CD4-positive, alpha-beta memory T cell (primary cell): ENCODE data around the gene GPR4. TPM values are rescaled to one million over a fixed set of nuclear protein-coding genes. Genes with fewer than 3 reads are reported as not detected.

ENCODE experiments used
- CTCF ChIA-PET: fragments of 350-600 bp; sonication (Branson Sonifier 250); formaldehyde crosslinking; loops from one replicate; lab custom pipeline; 2021; ENCODE audit warnings: inconsistent platforms; ENCODE audit not compliant: partially characterized antibody; lab: Charles Lee
- POLR2A ChIA-PET: fragments of 350-600 bp; sonication (Branson Sonifier 250); formaldehyde crosslinking; loops from one replicate; lab custom pipeline; 2021; ENCODE audit not compliant: partially characterized antibody; lab: Charles Lee
- DNase-seq, 5 donors: peaks; one replicate each; pipeline versions ENCODE4 v3.0.0 to v3.0.0-alpha.2; 2020 to 2022; ENCODE audit warnings: mixed read lengths in 1 of 5
- H3K27ac ChIP-seq: one replicate; pipeline ENCODE4 v1.7.0; 2013; ENCODE audit warnings: low read depth, low read length
- H3K27me3 ChIP-seq: 2 replicates; pipeline ENCODE4 v1.7.0; 2013; ENCODE audit warnings: mild to moderate bottlenecking, low read length, moderate library complexity; ENCODE audit not compliant: insufficient read depth
- H3K36me3 ChIP-seq: 2 replicates; pipeline ENCODE4 v1.7.0; 2013; ENCODE audit warnings: mild to moderate bottlenecking, low read length, moderate library complexity; ENCODE audit not compliant: insufficient read depth
- H3K4me1 ChIP-seq: 2 replicates; pipeline ENCODE4 v1.7.0; 2013; ENCODE audit warnings: mild to moderate bottlenecking, low read length, moderate library complexity; ENCODE audit not compliant: insufficient read depth
- H3K4me3 ChIP-seq, 2 donors: one replicate each; pipeline ENCODE4 v1.7.0; 2013; ENCODE audit warnings: low read length in 2 of 2, mild to moderate bottlenecking in 1 of 2
- H3K9me3 ChIP-seq, 2 donors: one replicate each; pipeline ENCODE4 v1.7.0; 2013; ENCODE audit warnings: low read length in 2 of 2, control low read depth in 1 of 2; ENCODE audit not compliant: control insufficient read depth in 1 of 2
- H3K27ac Mint-ChIP-seq, 7 donors: one replicate each; pipeline ENCODE4 v1.8.0; 2020 to 2021; ENCODE audit warnings: mixed read lengths in 7 of 7, mild to moderate bottlenecking in 6 of 7, inconsistent platforms in 3 of 7, moderate library complexity in 3 of 7
- H3K27me3 Mint-ChIP-seq, 2 donors: one replicate each; pipeline ENCODE4 v1.8.0; 2020 to 2021; ENCODE audit warnings: mixed read lengths in 2 of 2
- H3K36me3 Mint-ChIP-seq, 2 donors: one replicate each; pipeline ENCODE4 v1.8.0; 2020 to 2021; ENCODE audit warnings: mixed read lengths in 2 of 2, inconsistent platforms in 1 of 2, mild to moderate bottlenecking in 1 of 2
- H3K4me1 Mint-ChIP-seq, 4 donors: one replicate each; pipeline ENCODE4 v1.8.0; 2020 to 2021; ENCODE audit warnings: mixed read lengths in 4 of 4, mild to moderate bottlenecking in 1 of 4
- H3K4me3 Mint-ChIP-seq, 8 donors: one replicate each; pipeline ENCODE4 v1.8.0; 2020 to 2021; ENCODE audit warnings: mixed read lengths in 8 of 8, mild to moderate bottlenecking in 7 of 8, moderate library complexity in 6 of 8, inconsistent platforms in 3 of 8
- H3K9me3 Mint-ChIP-seq, 8 donors: one replicate each; pipeline ENCODE4 v1.8.0; 2020 to 2021; ENCODE audit warnings: mixed read lengths in 8 of 8, mild to moderate bottlenecking in 5 of 8, inconsistent platforms in 3 of 8, moderate library complexity in 1 of 8
- intact Hi-C: fragments of 100-400 bp; cut with micrococcal nuclease; formaldehyde crosslinking; loops from one replicate; pipeline ENCODE4 v1.15.1; 2023
- polyA plus RNA-seq, 2 donors: library from polyadenylated mRNA; unstranded; fragments of 300-500 nt; fragmentation: Illumina TruSeq; gene quantifications; one replicate each; pipeline ENCODE4 v1.2.3, GENCODE V29; 2021
- total RNA-seq, 2 experiments: library from RNA; stranded (reverse); gene quantifications; one replicate each; pipeline ENCODE4 v1.2.3, GENCODE V29; 2021

Gene GPR4
- total and polyA plus RNA-seq, 4 experiments from 2014 or later = not detected

GRCh38 chr19:45578861-45579260 is 23.2 kb downstream of the GPR4 start:
- H3K36me3 ChIP-seq = no peaks in the 10 kb centered on the region
- Mint-ChIP-seq H3K4me3 (no peak overlapping the region), H3K4me1 (peaks cover 7 to 24% (median 9%) of the 10 kb centered on the region in 4 donors), H3K36me3 (peaks cover 6 to 7% of the 10 kb centered on the region in 2 donors), H3K27me3 (no peaks in the 10 kb centered on the region), H3K27ac (peak overlapping the region in 1 of 7 donors; percentile 47), H3K9me3 (no peaks in the 10 kb centered on the region)
- ChIA-PET POLR2A (no interaction called here), CTCF (no interaction called here)
- no peak for DNase-seq
- H3K4me3 ChIP-seq = no peak overlapping the region
- H3K27me3 ChIP-seq = no peaks in the 10 kb centered on the region
- intact Hi-C loops = no loop called here
- H3K27ac ChIP-seq = no peak overlapping the region
- peaks cover 3% of the 10 kb centered on the region for H3K4me1 ChIP-seq
- H3K9me3 ChIP-seq = no peaks in the 10 kb centered on the region

- CTCF ChIA-PET = no interaction called here
- intact Hi-C loops = no loop called here
Measured at GRCh38 chr19:45577111-45577905, 24.7 kb downstream of the GPR4 start.

GRCh38 chr19:45576682-45577081 is 25.3 kb downstream of the GPR4 start:
- no peak overlapping the region for H3K27ac ChIP-seq
- H3K4me1 ChIP-seq = no peaks in the 10 kb centered on the region
- POLR2A ChIA-PET = no interaction called here
- intact Hi-C loops = no loop called here
- no peak overlapping the region for H3K4me3 ChIP-seq
- Mint-ChIP-seq H3K36me3 (peaks cover 3 to 4% of the 10 kb centered on the region in 2 donors), H3K9me3 (no peaks in the 10 kb centered on the region), H3K27me3 (no peaks in the 10 kb centered on the region), H3K27ac (peak overlapping the region in 1 of 7 donors; percentile 19), H3K4me1 (peaks cover 0 to 12% (median 4%) of the 10 kb centered on the region in 4 donors), H3K4me3 (no peak overlapping the region)
- no peaks in the 10 kb centered on the region for H3K27me3 ChIP-seq
- H3K9me3 ChIP-seq = no peaks in the 10 kb centered on the region
- CTCF ChIA-PET = no interaction called here
- H3K36me3 ChIP-seq = no peaks in the 10 kb centered on the region
- no peak for DNase-seq

More at GRCh38 chr19:45577111-45577905, 24.7 kb downstream of the GPR4 start:
- no peak overlapping the region for H3K4me3 Mint-ChIP-seq
- no peaks in the 10 kb centered on the region for H3K27me3 ChIP-seq
- H3K4me1 ChIP-seq = no peaks in the 10 kb centered on the region
- no peaks in the 10 kb centered on the region for H3K36me3 ChIP-seq
- peaks cover 3 to 4% of the 10 kb centered on the region in 2 donors for H3K36me3 Mint-ChIP-seq
- H3K4me1 Mint-ChIP-seq = peaks cover under 1 to 13% (median 4%) of the 10 kb centered on the region in 4 donors
- POLR2A ChIA-PET = no interaction called here
- DNase-seq = no peak
- H3K4me3 ChIP-seq = no peak overlapping the region
- H3K9me3 Mint-ChIP-seq = no peaks in the 10 kb centered on the region
- no peak overlapping the region for H3K27ac ChIP-seq
- peak overlapping the region in 5 of 7 donors; percentile 4 to 84 (median 60) for H3K27ac Mint-ChIP-seq
- no peaks in the 10 kb centered on the region for H3K27me3 Mint-ChIP-seq
- no peaks in the 10 kb centered on the region for H3K9me3 ChIP-seq

GRCh38 chr19:45575216-45575615 is 26.8 kb downstream of the GPR4 start:
- CTCF ChIA-PET = interaction anchor here (1.6 kb wide), 1 partner anchor 16 kb away, joined by 3 read pairs; no protein-coding TSS in a partner anchor

GRCh38 chr19:45574526-45574925 is 27.5 kb downstream of the GPR4 start:
- Histone ChIP-seq H3K27ac (no peak overlapping the region), H3K4me3 (no peak overlapping the region), H3K4me1 (no peaks in the 10 kb centered on the region), H3K36me3 (no peaks in the 10 kb centered on the region), H3K9me3 (no peaks in the 10 kb centered on the region), H3K27me3 (no peaks in the 10 kb centered on the region)
- Mint-ChIP-seq H3K9me3 (no peaks in the 10 kb centered on the region), H3K36me3 (peaks cover 0 to 1% of the 10 kb centered on the region in 2 donors), H3K27ac (no peak overlapping the region), H3K4me1 (peaks cover 7 to 19% (median 7%) of the 10 kb centered on the region in 4 donors), H3K4me3 (no peak overlapping the region), H3K27me3 (no peaks in the 10 kb centered on the region)
- CTCF ChIA-PET = interaction anchor here (1.6 kb wide), 1 partner anchor 15 kb away, joined by 3 read pairs; no protein-coding TSS in a partner anchor
- intact Hi-C loops = no loop called here
- no peak for DNase-seq
- POLR2A ChIA-PET = interaction anchor here (0.7 kb wide), 1 partner anchor 53 kb away, joined by 3 read pairs; no protein-coding TSS in a partner anchor

More at GRCh38 chr19:45575216-45575615, 26.8 kb downstream of the GPR4 start:
- H3K4me3 Mint-ChIP-seq = no peak overlapping the region
- no peak overlapping the region for H3K27ac Mint-ChIP-seq
- Histone ChIP-seq H3K9me3 (no peaks in the 10 kb centered on the region), H3K4me1 (no peaks in the 10 kb centered on the region), H3K27me3 (no peaks in the 10 kb centered on the region), H3K36me3 (no peaks in the 10 kb centered on the region), H3K4me3 (no peak overlapping the region), H3K27ac (no peak overlapping the region)
- H3K9me3 Mint-ChIP-seq = no peaks in the 10 kb centered on the region
- peaks cover under 1 to 12% (median 4%) of the 10 kb centered on the region in 4 donors for H3K4me1 Mint-ChIP-seq
- H3K36me3 Mint-ChIP-seq = peaks cover 0 to 1% of the 10 kb centered on the region in 2 donors
- POLR2A ChIA-PET = no interaction called here
- no peaks in the 10 kb centered on the region for H3K27me3 Mint-ChIP-seq
- intact Hi-C loops = no loop called here
- no peak for DNase-seq

- DNase-seq = no peak
- H3K4me1 ChIP-seq = no peaks in the 10 kb centered on the region
- no peaks in the 10 kb centered on the region for H3K27me3 ChIP-seq
- intact Hi-C loops = no loop called here
- H3K9me3 ChIP-seq = no peaks in the 10 kb centered on the region
- CTCF ChIA-PET = interaction anchor here (0.6 to 1.7 kb wide), 4 partner anchors 13 to 86 kb away, joined by 3 to 9 read pairs (median 3); no protein-coding TSS in a partner anchor
- POLR2A ChIA-PET = interaction anchor here (0.6 kb wide), 1 partner anchor 1591 kb away, joined by 3 read pairs; no protein-coding TSS in a partner anchor
- Mint-ChIP-seq H3K4me1 (peaks cover 1 to 9% (median 7%) of the 10 kb centered on the region in 4 donors), H3K9me3 (no peaks in the 10 kb centered on the region), H3K4me3 (no peak overlapping the region), H3K36me3 (peaks cover 0 to 1% of the 10 kb centered on the region in 2 donors), H3K27me3 (no peaks in the 10 kb centered on the region), H3K27ac (no peak overlapping the region)
- H3K36me3 ChIP-seq = no peaks in the 10 kb centered on the region
- no peak overlapping the region for H3K4me3 ChIP-seq
- no peak overlapping the region for H3K27ac ChIP-seq
Measured at GRCh38 chr19:45571457-45572220, 30.4 kb downstream of the GPR4 start.
